Liver (tissue), 9 donors: Measurements from ENCODE around the gene CDH13. TPM values are rescaled to one million over a fixed set of nuclear protein-coding genes. Genes with fewer than 3 reads are reported as not detected.

Source experiments
- DNase-seq: peaks from one replicate; pipeline ENCODE4 v3.0.0-alpha.2; 2017; ENCODE audit warnings: low spot score
- H3K27ac ChIP-seq, 2 donors: one replicate each; pipeline ENCODE4 v1.7.0; 2013; ENCODE audit warnings: inconsistent platforms in 2 of 2, low read length in 2 of 2, control low read depth in 1 of 2, low read depth in 1 of 2, mild to moderate bottlenecking in 1 of 2
- H3K27me3 ChIP-seq, 4 donors: one replicate each; pipeline versions ENCODE4 v1.6.1 to v1.7.0; 2013; ENCODE audit warnings: low read length in 3 of 4, inconsistent platforms in 1 of 4, mild to moderate bottlenecking in 1 of 4, moderate library complexity in 1 of 4; ENCODE audit not compliant: control insufficient read depth in 4 of 4, insufficient read depth in 4 of 4
- H3K36me3 ChIP-seq, 4 donors: one replicate each; pipeline versions ENCODE4 v1.6.1 to v1.7.0; 2013; ENCODE audit warnings: low read length in 3 of 4, mild to moderate bottlenecking in 3 of 4, low read depth in 1 of 4, moderate library complexity in 1 of 4; ENCODE audit not compliant: control insufficient read depth in 4 of 4, insufficient read depth in 3 of 4
- H3K4me1 ChIP-seq, 4 donors: one replicate each; pipeline versions ENCODE4 v1.6.1 to v1.7.0; 2013; ENCODE audit warnings: low read length in 3 of 4, mild to moderate bottlenecking in 3 of 4, moderate library complexity in 1 of 4; ENCODE audit not compliant: control insufficient read depth in 4 of 4, insufficient read depth in 4 of 4
- H3K4me3 ChIP-seq, 3 donors: one replicate each; pipeline versions ENCODE4 v1.6.1 to v1.7.0; 2013; ENCODE audit warnings: low read length in 3 of 3, control low read depth in 1 of 3, low read depth in 1 of 3, mild to moderate bottlenecking in 1 of 3
- H3K9ac ChIP-seq, 2 donors: one replicate each; pipeline ENCODE4 v1.7.0; 2013; ENCODE audit warnings: low read length in 2 of 2, mild to moderate bottlenecking in 2 of 2, moderate library complexity in 2 of 2, control low read depth in 1 of 2, low read depth in 1 of 2
- H3K9me3 ChIP-seq, 4 donors: one replicate each; pipeline versions ENCODE4 v1.6.1 to v1.7.0; 2013; ENCODE audit warnings: low read length in 3 of 4; ENCODE audit not compliant: control insufficient read depth in 4 of 4
- EGR1 ChIP-seq, 2 donors: IDR thresholded peaks; 2 replicates each; pipeline ENCODE4 v1.6.1; 2016 to 2018; ENCODE audit warnings: antibody characterized with exemption in 2 of 2, low read depth in 2 of 2
- FOXA1 ChIP-seq: IDR thresholded peaks from 2 replicates; pipeline ENCODE4 v1.6.1; 2016; ENCODE audit warnings: antibody characterized with exemption
- FOXA2 ChIP-seq: IDR thresholded peaks from 2 replicates; pipeline ENCODE4 v1.6.1; 2016; ENCODE audit warnings: antibody characterized with exemption
- GABPA ChIP-seq, 2 donors: IDR thresholded peaks in 1 of 2; conservative IDR thresholded peaks in 1 of 2; 2 replicates each; pipeline ENCODE4 v1.6.1; 2016; ENCODE audit warnings: antibody characterized with exemption in 2 of 2, mild to moderate bottlenecking in 1 of 2, moderate library complexity in 1 of 2
- HNF4A ChIP-seq, 2 donors: conservative IDR thresholded peaks; 2 replicates each; pipeline ENCODE4 v1.6.1; 2016; ENCODE audit warnings: antibody characterized with exemption in 2 of 2, mild to moderate bottlenecking in 2 of 2
- HNF4G ChIP-seq: IDR thresholded peaks from 2 replicates; pipeline ENCODE4 v1.6.1; 2016; ENCODE audit warnings: antibody characterized with exemption
- JUND ChIP-seq, 2 donors: IDR thresholded peaks; 2 replicates each; pipeline ENCODE4 v1.6.1; 2016; ENCODE audit warnings: antibody characterized with exemption in 2 of 2
- MAX ChIP-seq: IDR thresholded peaks from 2 replicates; pipeline ENCODE4 v1.6.1; 2016; ENCODE audit warnings: antibody characterized with exemption
- NR2F2 ChIP-seq: IDR thresholded peaks from 2 replicates; pipeline ENCODE4 v1.6.1; 2016; ENCODE audit warnings: antibody characterized with exemption
- RAD21 ChIP-seq, 2 donors: IDR thresholded peaks; 2 replicates each; pipeline ENCODE4 v1.6.1; 2016; ENCODE audit warnings: antibody characterized with exemption in 2 of 2, mild to moderate bottlenecking in 2 of 2
- REST ChIP-seq: IDR thresholded peaks from 2 replicates; pipeline ENCODE4 v1.6.1; 2016; ENCODE audit warnings: antibody characterized with exemption, mild to moderate bottlenecking
- RXRA ChIP-seq, 2 donors: IDR thresholded peaks; 2 replicates each; pipeline ENCODE4 v1.6.1; 2017 to 2018; ENCODE audit warnings: antibody characterized with exemption in 2 of 2, mild to moderate bottlenecking in 1 of 2
- SP1 ChIP-seq: IDR thresholded peaks from 2 replicates; pipeline ENCODE4 v1.6.1; 2018; ENCODE audit warnings: antibody characterized with exemption, mild to moderate bottlenecking
- TAF1 ChIP-seq: conservative IDR thresholded peaks from 2 replicates; pipeline ENCODE4 v1.6.1; 2016; ENCODE audit warnings: antibody characterized with exemption, mild to moderate bottlenecking
- YY1 ChIP-seq: IDR thresholded peaks from 2 replicates; pipeline ENCODE4 v1.6.1; 2016; ENCODE audit warnings: antibody characterized with exemption, mild to moderate bottlenecking
- ZBTB33 ChIP-seq: IDR thresholded peaks from 2 replicates; pipeline ENCODE4 v1.6.1; 2016; ENCODE audit warnings: antibody characterized with exemption
- WGBS: extraction: QIAGEN DNeasy Blood & Tissue Kit; methylation state at CpG from one replicate; pipeline ENCODE4 v1.1.7; 2013; 5-methylcytosine and 5-hydroxymethylcytosine counted together
- polyA plus RNA-seq, 2 donors: library from polyadenylated mRNA; stranded (reverse) in 1 of 2; unstranded in 1 of 2; fragments of 200-250 nt in 1 of 2; fragments of >200 nt in 1 of 2; fragmentation: Nextera tagmentation in 1 of 2; extraction: Ambion mirVana in 1 of 2; gene quantifications; one replicate each; pipeline versions ENCODE4 v1.2.1 to v1.2.3, GENCODE V29; 2013 to 2015
- total RNA-seq, 2 donors: library from RNA; depleted of rRNA; stranded (reverse); fragments of >200 nt; gene quantifications; one replicate each; pipeline ENCODE4 v1.2.3, GENCODE V29; 2014
- TF ChIP-seq, protein P1 (sequence below): IDR thresholded peaks from 2 replicates; pipeline ENCODE4 v1.6.1; 2016; ENCODE audit warnings: antibody characterized with exemption
- TF ChIP-seq, protein P2 (sequence below): fragments of 150-350 bp; IDR thresholded peaks from 2 replicates; pipeline ENCODE4 v1.5.1; 2017; ENCODE audit warnings: improper control_type of control experiment, low read depth, low read length; ENCODE audit not compliant: missing input control
- donor health status: healthy.
- donor health status: healthy.
- donor health status: healthy.
- donor health status: healthy.
- donor health status: healthy.

CDH13 gene
- total and polyA plus RNA-seq, 4 donors, result 0.21 to 1.5 (median 0.58) TPM

GRCh38 chr16:82658796-82659195 lies 32.0 kb downstream of the CDH13 start:
- H3K4me3 ChIP-seq, result no peak overlapping the region
- H3K4me1 ChIP-seq, result no peaks in the 10 kb centered on the region
- no peaks in the 10 kb centered on the region for H3K9me3 ChIP-seq
- peaks cover 0 to 4% (median 0%) of the 10 kb centered on the region in 4 donors for H3K27me3 ChIP-seq
- TF ChIP-seq REST, result no peak
- TF ChIP-seq JUND (IDR thresholded peaks at IDR 0.05), result no peak
- TF ChIP-seq RXRA (IDR thresholded peaks at IDR 0.05), result no peak
- TF ChIP-seq HNF4G, result no peak
- TF ChIP-seq NR2F2, result no peak
- no peak for TF ChIP-seq ZBTB33
- no peak for TF ChIP-seq HNF4A (conservative IDR thresholded peaks at IDR 0.05)
- TF ChIP-seq, protein P1, sequence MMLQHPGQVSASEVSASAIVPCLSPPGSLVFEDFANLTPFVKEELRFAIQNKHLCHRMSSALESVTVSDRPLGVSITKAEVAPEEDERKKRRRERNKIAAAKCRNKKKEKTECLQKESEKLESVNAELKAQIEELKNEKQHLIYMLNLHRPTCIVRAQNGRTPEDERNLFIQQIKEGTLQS, result no peak
- no peak for TF ChIP-seq MAX
- TF ChIP-seq TAF1, result no peak
- no peak for TF ChIP-seq FOXA2
- TF ChIP-seq RAD21 (IDR thresholded peaks at IDR 0.05), result no peak
- TF ChIP-seq FOXA1, result no peak
- no peak for TF ChIP-seq EGR1 (IDR thresholded peaks at IDR 0.05; ENCODE audit: low read depth in 2 of 2)
- TF ChIP-seq, protein P2, sequence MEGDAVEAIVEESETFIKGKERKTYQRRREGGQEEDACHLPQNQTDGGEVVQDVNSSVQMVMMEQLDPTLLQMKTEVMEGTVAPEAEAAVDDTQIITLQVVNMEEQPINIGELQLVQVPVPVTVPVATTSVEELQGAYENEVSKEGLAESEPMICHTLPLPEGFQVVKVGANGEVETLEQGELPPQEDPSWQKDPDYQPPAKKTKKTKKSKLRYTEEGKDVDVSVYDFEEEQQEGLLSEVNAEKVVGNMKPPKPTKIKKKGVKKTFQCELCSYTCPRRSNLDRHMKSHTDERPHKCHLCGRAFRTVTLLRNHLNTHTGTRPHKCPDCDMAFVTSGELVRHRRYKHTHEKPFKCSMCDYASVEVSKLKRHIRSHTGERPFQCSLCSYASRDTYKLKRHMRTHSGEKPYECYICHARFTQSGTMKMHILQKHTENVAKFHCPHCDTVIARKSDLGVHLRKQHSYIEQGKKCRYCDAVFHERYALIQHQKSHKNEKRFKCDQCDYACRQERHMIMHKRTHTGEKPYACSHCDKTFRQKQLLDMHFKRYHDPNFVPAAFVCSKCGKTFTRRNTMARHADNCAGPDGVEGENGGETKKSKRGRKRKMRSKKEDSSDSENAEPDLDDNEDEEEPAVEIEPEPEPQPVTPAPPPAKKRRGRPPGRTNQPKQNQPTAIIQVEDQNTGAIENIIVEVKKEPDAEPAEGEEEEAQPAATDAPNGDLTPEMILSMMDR, result no peak
- TF ChIP-seq YY1, result no peak
- TF ChIP-seq SP1, result no peak
- TF ChIP-seq GABPA (IDR thresholded peaks at IDR 0.05 in 1 of 2, conservative IDR thresholded peaks at IDR 0.05 in 1 of 2), result no peak
- no peak for DNase-seq
- H3K9ac ChIP-seq, result no peak overlapping the region
- H3K36me3 ChIP-seq, result no peaks in the 10 kb centered on the region
- no peak overlapping the region for H3K27ac ChIP-seq
- WGBS, result 91% methylated on average over 2 of the region's 2 CpGs
